Left ventricle myocardium inferior (tissue), 1 donor: ENCODE data around the gene CDC27. TPM values are rescaled to one million over a fixed set of nuclear protein-coding genes. Genes with fewer than 3 reads are reported as not detected.
"Not testable (repeated sequence)": the region's sequence is repeated elsewhere in the genome, so short reads cannot be mapped to it uniquely, and the experiment has no call there.

Experiments used
- DNase-seq: peaks from one replicate; pipeline ENCODE4 v3.0.0-alpha.2; 2020
- H3K27ac ChIP-seq: fragments of 200-600 bp; replicated peaks from 2 replicates; pipeline ENCODE4 v1.8.0; 2021
- H3K27me3 ChIP-seq: fragments of 200-600 bp; 2 replicates; pipeline ENCODE4 v1.8.0; 2021; ENCODE audit warnings: low read depth
- H3K36me3 ChIP-seq: fragments of 200-600 bp; 2 replicates; pipeline ENCODE4 v1.8.0; 2021
- H3K4me1 ChIP-seq: fragments of 200-600 bp; 2 replicates; pipeline ENCODE4 v1.8.0; 2021
- H3K4me3 ChIP-seq: fragments of 200-600 bp; 2 replicates; pipeline ENCODE4 v1.8.0; 2021; ENCODE audit warnings: mild to moderate bottlenecking, moderate library complexity
- H3K9me3 ChIP-seq: fragments of 200-600 bp; replicated peaks from 2 replicates; pipeline ENCODE4 v1.8.0; 2021
- intact Hi-C: fragments of 100-400 bp; cut with micrococcal nuclease; formaldehyde crosslinking; loops from one replicate; pipeline ENCODE4 v1.11.0; 2022
- total RNA-seq: library from RNA; stranded (reverse); fragmentation: NEBNext Ultra II Directional; extraction: Animal tissue kit (Norgen Biotek cat#: 25700); gene quantifications from one replicate; pipeline ENCODE4 v1.2.1, GENCODE V29; 2021
- TF ChIP-seq, protein P1 (sequence below): fragments of 200-600 bp; IDR thresholded peaks from 2 replicates; pipeline ENCODE4 v1.8.0; 2021; ENCODE audit warnings: antibody characterized with exemption, mild to moderate bottlenecking, borderline replicate concordance
- donor health status: DM: no; HTN: yes; CAD: no; lungs with severe emphysema.

CDC27 gene
- total RNA-seq, 1 donor from 2014 or later = 92.4 TPM

DNA sequence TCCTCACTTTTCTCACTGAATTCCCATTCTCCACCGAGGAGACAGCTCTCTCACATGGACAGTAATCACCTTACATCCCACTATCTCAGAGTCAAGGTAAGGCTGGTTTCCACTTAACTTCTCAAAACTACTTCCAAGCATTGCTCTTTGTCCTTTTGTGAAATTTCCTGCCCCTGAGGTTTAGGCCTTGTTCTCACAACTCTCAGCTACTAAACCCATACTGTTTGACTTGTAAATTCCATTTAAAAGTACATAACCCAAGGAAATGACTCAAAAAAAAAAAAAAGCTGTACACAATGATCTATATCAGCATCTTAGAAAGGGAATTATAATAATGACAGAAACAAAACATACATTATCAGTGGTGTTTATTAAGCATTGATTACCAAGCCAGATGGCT is 8.8 kb downstream of the CDC27 start:
- Histone ChIP-seq H3K27me3 (no peaks in the 10 kb centered on the region), H3K36me3 (peaks cover 29% of the 10 kb centered on the region), H3K9me3 (no peaks in the 10 kb centered on the region), H3K4me3 (no peak overlapping the region), H3K27ac (no peak overlapping the region), H3K4me1 (peaks cover 96% of the 10 kb centered on the region)
- intact Hi-C loops = no loop called here
- DNase-seq = no peak
- TF ChIP-seq, protein P1, sequence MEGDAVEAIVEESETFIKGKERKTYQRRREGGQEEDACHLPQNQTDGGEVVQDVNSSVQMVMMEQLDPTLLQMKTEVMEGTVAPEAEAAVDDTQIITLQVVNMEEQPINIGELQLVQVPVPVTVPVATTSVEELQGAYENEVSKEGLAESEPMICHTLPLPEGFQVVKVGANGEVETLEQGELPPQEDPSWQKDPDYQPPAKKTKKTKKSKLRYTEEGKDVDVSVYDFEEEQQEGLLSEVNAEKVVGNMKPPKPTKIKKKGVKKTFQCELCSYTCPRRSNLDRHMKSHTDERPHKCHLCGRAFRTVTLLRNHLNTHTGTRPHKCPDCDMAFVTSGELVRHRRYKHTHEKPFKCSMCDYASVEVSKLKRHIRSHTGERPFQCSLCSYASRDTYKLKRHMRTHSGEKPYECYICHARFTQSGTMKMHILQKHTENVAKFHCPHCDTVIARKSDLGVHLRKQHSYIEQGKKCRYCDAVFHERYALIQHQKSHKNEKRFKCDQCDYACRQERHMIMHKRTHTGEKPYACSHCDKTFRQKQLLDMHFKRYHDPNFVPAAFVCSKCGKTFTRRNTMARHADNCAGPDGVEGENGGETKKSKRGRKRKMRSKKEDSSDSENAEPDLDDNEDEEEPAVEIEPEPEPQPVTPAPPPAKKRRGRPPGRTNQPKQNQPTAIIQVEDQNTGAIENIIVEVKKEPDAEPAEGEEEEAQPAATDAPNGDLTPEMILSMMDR = no peak

DNA sequence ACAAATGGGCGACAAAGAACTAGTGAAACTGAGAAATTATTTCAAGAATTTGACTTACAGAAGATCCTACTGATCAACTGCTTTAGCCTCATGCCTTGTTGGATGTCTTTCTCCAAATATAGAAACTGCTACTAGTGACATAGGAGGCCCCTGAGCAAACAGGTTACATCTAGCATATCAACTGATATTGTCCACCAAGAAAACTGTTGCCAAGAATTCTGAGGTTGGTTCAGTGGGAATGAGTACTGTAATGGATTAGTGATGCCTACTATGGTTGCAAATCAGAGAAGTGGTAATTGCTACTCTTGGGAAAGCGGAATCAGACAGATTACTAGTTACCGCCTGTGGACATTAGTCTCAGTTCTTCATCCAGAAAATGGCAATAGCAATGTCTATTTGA is 10.0 kb downstream of the CDC27 start:
- H3K36me3 ChIP-seq = peaks cover 33% of the 10 kb centered on the region
- no peak for DNase-seq
- no peaks in the 10 kb centered on the region for H3K27me3 ChIP-seq
- peaks cover 88% of the 10 kb centered on the region for H3K4me1 ChIP-seq
- H3K9me3 ChIP-seq = no peaks in the 10 kb centered on the region
- TF ChIP-seq, protein P1 = no peak
- intact Hi-C loops = no loop called here
- peak overlapping the region; percentile 4 for H3K27ac ChIP-seq
- H3K4me3 ChIP-seq = no peak overlapping the region

DNA sequence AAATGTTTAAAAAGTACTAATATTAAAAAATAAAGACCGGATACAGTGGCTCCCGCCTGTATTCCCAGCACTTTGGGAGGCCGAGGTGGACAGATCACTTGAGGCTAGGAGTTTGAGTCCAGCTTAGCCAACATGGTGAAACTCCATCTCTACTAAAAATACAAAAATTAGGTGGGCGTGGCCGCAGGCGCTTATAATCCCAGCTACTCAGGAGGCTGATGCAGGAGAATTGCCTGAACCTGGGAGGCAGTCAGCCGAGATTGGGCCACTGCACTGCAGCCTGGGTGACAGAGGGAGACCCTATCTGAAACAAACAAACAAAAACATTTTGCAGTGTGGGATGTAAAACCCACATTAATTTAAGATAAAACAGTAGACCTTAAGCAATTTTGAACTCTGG is 11.8 kb downstream of the CDC27 start:
- H3K9me3 ChIP-seq = no peaks in the 10 kb centered on the region
- no peak overlapping the region for H3K27ac ChIP-seq
- peaks cover 85% of the 10 kb centered on the region for H3K4me1 ChIP-seq
- intact Hi-C loops = no loop called here
- TF ChIP-seq, protein P1 = no peak
- no peaks in the 10 kb centered on the region for H3K27me3 ChIP-seq
- H3K4me3 ChIP-seq = no peak overlapping the region
- peaks cover 33% of the 10 kb centered on the region for H3K36me3 ChIP-seq
- no peak for DNase-seq

DNA sequence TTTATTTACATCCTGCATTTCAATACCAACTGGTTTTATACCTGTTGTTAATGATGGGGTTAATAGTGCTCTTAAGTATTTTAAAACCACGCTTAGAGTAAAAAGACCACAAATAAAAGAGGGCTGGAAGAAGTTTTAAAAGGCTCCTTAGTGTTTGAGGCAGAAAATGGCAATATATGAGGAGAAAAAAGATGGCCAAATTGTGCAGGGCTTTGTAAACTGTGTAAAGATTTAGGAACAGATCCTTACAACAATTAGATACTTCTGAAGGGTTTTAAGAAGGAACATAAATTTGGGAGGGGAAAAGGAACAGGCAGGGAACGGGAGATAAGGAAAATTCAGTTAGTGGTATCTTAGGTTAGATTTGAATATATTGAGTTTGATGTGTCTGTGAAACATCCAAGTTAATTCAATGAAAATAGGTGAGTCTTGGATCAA is 12.7 kb downstream of the CDC27 start:
- H3K9me3 ChIP-seq = no peaks in the 10 kb centered on the region
- TF ChIP-seq, protein P1 = no peak
- H3K4me1 ChIP-seq = peaks cover 76% of the 10 kb centered on the region
- DNase-seq = no peak
- no peak overlapping the region for H3K4me3 ChIP-seq
- no peaks in the 10 kb centered on the region for H3K27me3 ChIP-seq
- intact Hi-C loops = no loop called here
- peaks cover 33% of the 10 kb centered on the region for H3K36me3 ChIP-seq
- H3K27ac ChIP-seq = no peak overlapping the region

DNA sequence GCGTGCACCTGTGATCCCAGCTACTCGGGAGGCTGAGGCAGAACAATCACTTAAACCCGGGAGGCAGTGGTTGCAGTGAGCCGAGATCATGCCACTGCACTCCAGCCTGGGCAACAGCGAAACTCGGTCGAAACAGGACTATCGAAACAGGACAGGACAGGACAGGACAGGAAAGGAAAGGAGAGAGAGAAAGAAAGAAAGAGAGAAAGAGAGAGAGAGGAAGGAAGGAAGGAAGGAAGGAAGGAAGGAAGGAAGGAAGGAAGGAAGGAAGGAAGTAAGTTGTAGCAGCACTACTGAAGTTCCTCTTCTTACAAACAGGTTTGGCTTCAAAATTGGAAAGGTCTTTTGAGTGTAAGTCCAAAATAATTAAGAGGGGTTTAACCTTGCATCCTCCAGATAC is 14.3 kb downstream of the CDC27 start:
- H3K4me3 ChIP-seq, H3K9me3 ChIP-seq, intact Hi-C loops, DNase-seq, H3K27ac ChIP-seq, H3K27me3 ChIP-seq: not testable (repeated sequence)
- H3K4me1 ChIP-seq = peaks cover 68% of the 10 kb centered on the region
- peaks cover 30% of the 10 kb centered on the region for H3K36me3 ChIP-seq

DNA sequence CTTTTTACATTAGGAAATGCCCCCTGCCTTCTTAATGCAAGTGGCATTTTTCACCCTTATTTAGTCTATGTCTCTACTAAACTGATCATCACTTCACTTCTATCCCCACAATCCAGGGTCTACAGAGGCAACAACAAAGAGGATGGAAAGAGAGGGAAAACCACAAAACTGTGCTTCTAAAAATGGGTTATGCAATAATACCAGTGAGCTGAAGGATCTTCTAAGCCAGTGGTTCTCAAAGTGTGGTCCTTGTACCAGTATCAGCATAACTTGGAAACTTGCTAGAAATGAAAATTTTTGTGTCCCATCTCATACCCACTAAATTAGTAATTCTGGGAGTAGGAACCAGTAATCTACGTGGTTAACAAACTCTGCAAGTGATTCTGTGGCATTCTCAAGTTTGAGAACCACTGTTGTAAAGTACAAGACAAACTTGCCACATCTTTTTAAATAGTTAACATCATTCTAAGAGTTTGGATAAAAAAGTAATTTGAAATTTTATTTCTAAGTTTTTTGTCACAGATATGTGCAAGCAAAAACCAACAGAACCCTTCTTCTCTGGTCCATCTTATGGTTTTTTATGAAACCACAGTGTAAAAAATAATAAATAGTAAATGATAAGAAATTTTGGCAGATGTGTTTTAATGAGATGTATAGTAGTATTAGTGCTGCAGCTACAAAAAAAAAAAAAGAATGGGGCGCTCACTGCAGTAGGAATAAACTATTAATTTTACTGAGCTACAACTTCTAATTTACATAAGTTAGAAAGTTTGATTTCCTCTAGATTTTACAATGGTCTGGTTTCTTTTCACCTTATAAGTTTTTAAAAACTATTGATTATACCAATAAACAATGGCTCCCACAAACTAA is 16.2 kb downstream of the CDC27 start:
- Histone ChIP-seq H3K9me3 (no peaks in the 10 kb centered on the region), H3K27ac (no peak overlapping the region), H3K27me3 (no peaks in the 10 kb centered on the region), H3K36me3 (peaks cover 39% of the 10 kb centered on the region), H3K4me3 (no peak overlapping the region), H3K4me1 (peaks cover 56% of the 10 kb centered on the region)
- TF ChIP-seq, protein P1 = no peak
- no peak for DNase-seq
- intact Hi-C loops = no loop called here
